Naive thymus-derived CD4-positive, alpha-beta T cell (primary cell): ENCODE measurements around the gene KCNA10. TPM values are rescaled to one million over a fixed set of nuclear protein-coding genes. Genes with fewer than 3 reads are reported as not detected.
A peak's percentile ranks its signal among the peaks of the same experiment; 100 is the strongest.
"Not testable (repeated sequence)": the region's sequence is repeated elsewhere in the genome, so short reads cannot be mapped to it uniquely, and the experiment has no call there.

ENCODE experiments used
- ATAC-seq: fragments of 150-1000 bp; cut with Tn5 transposase; 2 replicates; pipeline ENCODE4 v1.10.0; 2021; ENCODE audit warnings: mild to moderate bottlenecking, moderate library complexity
- CTCF ChIA-PET: fragments of 350-600 bp; sonication (Branson Sonifier 250); formaldehyde crosslinking; loops from one replicate; lab custom pipeline; 2021; ENCODE audit warnings: antibody characterized with exemption; lab: Charles Lee
- POLR2A ChIA-PET: fragments of 350-600 bp; sonication (Branson Sonifier 250); formaldehyde crosslinking; loops from one replicate; lab custom pipeline; 2021; ENCODE audit warnings: antibody characterized with exemption, inconsistent platforms; lab: Charles Lee
- DNase-seq, 9 donors: peaks; one replicate each; pipeline versions ENCODE4 v3.0.0 to v3.0.0-alpha.2; 2020 to 2022; ENCODE audit warnings: mixed read lengths in 1 of 9
- H3K27ac ChIP-seq: one replicate; pipeline ENCODE4 v1.7.0; 2013; ENCODE audit warnings: mild to moderate bottlenecking, low read depth, low read length, moderate library complexity
- H3K27me3 ChIP-seq, 2 donors: one replicate each; pipeline ENCODE4 v1.7.0; 2013; ENCODE audit warnings: low read length in 2 of 2, mild to moderate bottlenecking in 2 of 2, moderate library complexity in 2 of 2; ENCODE audit not compliant: control insufficient read depth in 2 of 2, insufficient read depth in 2 of 2
- H3K36me3 ChIP-seq, 3 experiments: 1 replicate in 2 of 3; 2 replicates in 1 of 3; pipeline ENCODE4 v1.7.0; 2013; ENCODE audit warnings: low read length in 3 of 3, mild to moderate bottlenecking in 3 of 3, moderate library complexity in 1 of 3; ENCODE audit not compliant: insufficient read depth in 3 of 3, control insufficient read depth in 2 of 3
- H3K4me1 ChIP-seq, 2 donors: one replicate each; pipeline ENCODE4 v1.7.0; 2013; ENCODE audit warnings: low read length in 2 of 2, mild to moderate bottlenecking in 2 of 2, moderate library complexity in 1 of 2; ENCODE audit not compliant: control insufficient read depth in 2 of 2, insufficient read depth in 2 of 2
- H3K4me3 ChIP-seq: 2 replicates; pipeline ENCODE4 v1.7.0; 2013; ENCODE audit warnings: mild to moderate bottlenecking, low read length
- H3K9me3 ChIP-seq, 3 experiments: 1 replicate in 2 of 3; 2 replicates in 1 of 3; pipeline ENCODE4 v1.7.0; 2013; ENCODE audit warnings: low read length in 3 of 3; ENCODE audit not compliant: control insufficient read depth in 2 of 3
- H3K27ac Mint-ChIP-seq, 9 donors: one replicate each; pipeline ENCODE4 v1.8.0; 2020 to 2022; ENCODE audit warnings: mixed read lengths in 9 of 9, mild to moderate bottlenecking in 8 of 9, moderate library complexity in 5 of 9, inconsistent platforms in 2 of 9
- H3K27me3 Mint-ChIP-seq, 5 donors: one replicate each; pipeline ENCODE4 v1.8.0; 2021 to 2022; ENCODE audit warnings: mixed read lengths in 5 of 5, mild to moderate bottlenecking in 1 of 5
- H3K36me3 Mint-ChIP-seq, 5 donors: one replicate each; pipeline ENCODE4 v1.8.0; 2020 to 2022; ENCODE audit warnings: mixed read lengths in 5 of 5, mild to moderate bottlenecking in 3 of 5, inconsistent platforms in 1 of 5
- H3K4me1 Mint-ChIP-seq, 7 donors: one replicate each; pipeline ENCODE4 v1.8.0; 2020 to 2022; ENCODE audit warnings: mixed read lengths in 7 of 7, mild to moderate bottlenecking in 3 of 7, inconsistent platforms in 1 of 7
- H3K4me3 Mint-ChIP-seq, 10 donors: one replicate each; pipeline ENCODE4 v1.8.0; 2020 to 2022; ENCODE audit warnings: mild to moderate bottlenecking in 10 of 10, mixed read lengths in 10 of 10, moderate library complexity in 6 of 10, inconsistent platforms in 2 of 10
- H3K9me3 Mint-ChIP-seq, 11 donors: one replicate each; pipeline ENCODE4 v1.8.0; 2020 to 2022; ENCODE audit warnings: mixed read lengths in 11 of 11, mild to moderate bottlenecking in 4 of 11, inconsistent platforms in 1 of 11, moderate library complexity in 1 of 11
- intact Hi-C, 2 donors: fragments of 100-400 bp; cut with micrococcal nuclease; formaldehyde crosslinking; loops; one replicate each; pipeline ENCODE4 v1.15.1; 2023
- polyA plus RNA-seq, 2 donors: library from polyadenylated mRNA; unstranded; fragments of 300-500 nt; fragmentation: Illumina TruSeq; gene quantifications; one replicate each; pipeline ENCODE4 v1.2.3, GENCODE V29; 2021
- total RNA-seq, 6 experiments: library from RNA in 5 of 6; stranded (reverse) in 5 of 6; gene quantifications; 1 replicate in 5 of 6; 2 replicates in 1 of 6; pipeline ENCODE4 v1.2.3 and lab custom pipeline; 2021 to 2026

The KCNA10 gene
- total and polyA plus RNA-seq, 7 experiments from 2014 or later: not detected

DNA sequence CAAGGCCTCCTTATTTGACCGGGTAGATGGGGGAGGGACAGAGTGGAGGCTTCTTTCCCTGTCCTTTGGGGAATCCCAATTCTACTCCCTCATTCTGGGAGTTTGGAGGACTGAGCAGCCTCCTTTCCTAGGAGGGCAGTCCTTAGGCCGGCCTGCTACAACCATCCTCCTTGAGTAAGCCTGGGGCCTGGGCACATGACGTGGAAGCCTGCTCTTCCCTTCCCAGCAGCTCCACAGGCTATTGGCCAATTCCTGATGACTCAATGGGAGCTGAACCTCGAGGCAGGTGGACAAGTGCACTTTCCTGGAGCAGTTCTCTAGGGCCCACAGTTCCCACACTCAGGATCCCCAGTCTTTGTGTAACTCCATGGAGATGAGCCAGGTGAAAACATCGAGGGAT lies 3.1 kb downstream of the KCNA10 start:
- Histone ChIP-seq H3K27ac (no peak overlapping the region), H3K4me3 (no peak overlapping the region), H3K9me3 (no peaks in the 10 kb centered on the region), H3K27me3 (no peaks in the 10 kb centered on the region), H3K36me3 (no peaks in the 10 kb centered on the region), H3K4me1 (no peaks in the 10 kb centered on the region)
- ATAC-seq: no peak
- no peak for DNase-seq
- Mint-ChIP-seq H3K36me3 (peaks cover 0 to 7% (median 0%) of the 10 kb centered on the region in 5 donors), H3K27ac (no peak overlapping the region), H3K4me3 (no peak overlapping the region), H3K27me3 (peaks cover 5 to 12% (median 6%) of the 10 kb centered on the region in 5 donors), H3K4me1 (peaks cover 0 to 1% (median 0%) of the 10 kb centered on the region in 7 donors), H3K9me3 (peaks cover 0 to 3% (median 0%) of the 10 kb centered on the region in 11 donors)
- intact Hi-C loops: no loop called here
- ChIA-PET POLR2A (no interaction called here), CTCF (interaction anchor here (0.7 kb wide), 1 partner anchor 20 kb away, joined by 3 read pairs; no protein-coding TSS in a partner anchor)

DNA sequence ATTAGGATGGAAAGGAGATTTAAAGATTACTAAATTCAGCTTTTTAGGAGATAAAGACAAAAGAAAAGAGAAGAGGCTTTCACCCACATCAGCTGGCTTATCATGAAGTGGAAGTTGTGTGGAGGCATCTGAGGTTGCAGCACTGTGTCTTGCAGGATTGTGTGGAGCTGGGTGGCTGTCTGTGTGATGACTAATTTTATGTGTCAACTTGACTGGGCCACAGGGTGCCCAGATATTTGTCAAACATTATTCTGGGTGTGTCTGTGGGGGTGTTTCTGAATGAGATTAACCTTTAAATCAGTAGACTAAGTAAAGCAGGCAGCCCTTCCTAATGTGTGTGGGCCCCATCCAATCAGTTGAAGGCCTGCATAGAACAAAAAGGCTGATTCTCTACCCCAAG lies 3.9 kb downstream of the KCNA10 start:
- DNase-seq (no peak), ATAC-seq (no peak)
- Histone ChIP-seq H3K36me3 (no peaks in the 10 kb centered on the region), H3K4me3 (no peak overlapping the region), H3K9me3 (no peaks in the 10 kb centered on the region), H3K27ac (no peak overlapping the region), H3K4me1 (no peaks in the 10 kb centered on the region), H3K27me3 (no peaks in the 10 kb centered on the region)
- Mint-ChIP-seq H3K27me3 (peaks cover 4 to 9% (median 6%) of the 10 kb centered on the region in 5 donors), H3K4me1 (peaks cover 0 to 1% (median 0%) of the 10 kb centered on the region in 7 donors), H3K27ac (no peak overlapping the region), H3K9me3 (peaks cover 0 to 3% (median 0%) of the 10 kb centered on the region in 11 donors), H3K36me3 (peaks cover 0 to 7% (median 0%) of the 10 kb centered on the region in 5 donors), H3K4me3 (no peak overlapping the region)
- ChIA-PET POLR2A (no interaction called here), CTCF (no interaction called here)
- intact Hi-C loops: no loop called here

DNA sequence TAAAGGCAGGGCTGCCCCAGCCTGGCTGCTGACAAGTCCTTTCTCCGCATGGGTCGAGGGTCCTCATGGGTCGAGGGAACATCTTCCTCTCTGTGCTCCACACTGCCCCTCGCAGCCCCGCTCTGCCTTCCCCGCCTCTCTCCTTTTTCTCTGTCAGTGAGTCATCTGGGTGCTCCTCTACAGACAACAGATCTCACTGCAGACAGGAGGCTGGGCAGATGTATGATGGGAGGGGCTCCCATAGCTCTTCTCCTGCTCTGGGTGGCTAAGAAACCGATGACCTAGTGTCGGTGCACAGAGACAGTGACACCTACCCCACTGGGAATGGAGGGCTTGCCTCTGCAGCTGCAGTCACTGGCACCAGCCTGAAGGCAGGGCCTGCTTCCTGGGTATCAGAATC lies 5.5 kb downstream of the KCNA10 start:
- DNase-seq: no peak
- intact Hi-C loops: no loop called here
- peaks cover 0 to 1% (median 0%) of the 10 kb centered on the region in 7 donors for H3K4me1 Mint-ChIP-seq
- H3K27ac Mint-ChIP-seq: no peak overlapping the region
- ATAC-seq: no peak
- Histone ChIP-seq H3K27ac (no peak overlapping the region), H3K4me1 (no peaks in the 10 kb centered on the region), H3K9me3 (no peaks in the 10 kb centered on the region), H3K27me3 (no peaks in the 10 kb centered on the region), H3K36me3 (no peaks in the 10 kb centered on the region), H3K4me3 (no peak overlapping the region)
- peaks cover 0 to 9% (median 6%) of the 10 kb centered on the region in 5 donors for H3K27me3 Mint-ChIP-seq
- H3K4me3 Mint-ChIP-seq: no peak overlapping the region
- H3K36me3 Mint-ChIP-seq: peaks cover 0 to 7% (median 0%) of the 10 kb centered on the region in 5 donors
- H3K9me3 Mint-ChIP-seq: peaks cover 0 to 3% (median 0%) of the 10 kb centered on the region in 11 donors
- ChIA-PET CTCF (interaction anchor here (0.7 kb wide), 1 partner anchor 14 kb away, joined by 4 read pairs; no protein-coding TSS in a partner anchor), POLR2A (no interaction called here)

DNA sequence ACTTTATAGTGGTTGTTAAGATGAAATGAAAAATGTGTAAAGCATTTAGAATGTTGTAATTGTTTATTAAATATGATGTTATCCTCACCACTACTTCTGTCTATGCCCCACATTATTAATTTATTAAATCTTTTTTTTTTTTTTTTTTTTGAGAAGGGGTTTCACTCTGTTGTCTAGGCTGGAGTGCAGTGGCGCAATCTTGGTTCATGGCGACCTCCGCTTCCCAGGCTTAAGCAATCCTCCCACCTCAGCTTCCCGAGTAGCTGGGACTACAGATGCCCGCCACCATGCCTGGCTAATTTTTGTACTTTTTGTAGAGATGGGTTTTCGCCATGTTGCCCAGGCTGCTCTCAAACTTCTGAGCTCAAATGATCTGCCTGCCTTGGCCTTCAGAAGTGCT lies 7.5 kb downstream of the KCNA10 start:
- CTCF ChIA-PET: no interaction called here
- peaks cover 0 to 1% (median 0%) of the 10 kb centered on the region in 7 donors for H3K4me1 Mint-ChIP-seq
- H3K27ac Mint-ChIP-seq: peak overlapping the region in 1 of 9 donors; percentile 22
- H3K27ac ChIP-seq: no peak overlapping the region
- peaks cover 0 to 8% (median 4%) of the 10 kb centered on the region in 5 donors for H3K27me3 Mint-ChIP-seq
- no peaks in the 10 kb centered on the region for H3K9me3 Mint-ChIP-seq
- no peak for ATAC-seq
- no peak for DNase-seq
- intact Hi-C loops: no loop called here
- no peak overlapping the region for H3K4me3 ChIP-seq
- H3K36me3 Mint-ChIP-seq: no peaks in the 10 kb centered on the region
- H3K36me3 ChIP-seq: no peaks in the 10 kb centered on the region
- H3K27me3 ChIP-seq: no peaks in the 10 kb centered on the region
- no peaks in the 10 kb centered on the region for H3K4me1 ChIP-seq
- POLR2A ChIA-PET: no interaction called here
- no peaks in the 10 kb centered on the region for H3K9me3 ChIP-seq
- H3K4me3 Mint-ChIP-seq: no peak overlapping the region

DNA sequence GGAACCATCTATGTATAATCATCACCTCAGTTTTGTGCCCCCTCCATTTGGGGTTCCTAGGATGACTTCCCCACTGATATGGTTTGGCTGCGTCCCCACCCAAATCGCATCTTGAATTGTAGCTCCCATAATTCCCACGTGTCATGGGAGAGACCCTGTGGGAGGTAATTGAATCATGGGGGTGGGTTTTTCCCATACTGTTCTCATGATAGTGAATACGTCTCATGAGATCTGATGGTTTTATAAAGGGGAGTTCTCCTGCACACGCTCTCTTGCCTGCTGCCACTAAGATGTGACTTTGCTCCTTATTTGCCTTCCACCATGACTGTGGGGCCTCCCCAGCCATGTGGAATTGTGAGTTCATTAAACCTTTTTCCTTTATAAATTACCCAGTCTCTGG lies 8.1 kb downstream of the KCNA10 start:
- H3K9me3 Mint-ChIP-seq, H3K4me1 Mint-ChIP-seq, H3K27me3 Mint-ChIP-seq, intact Hi-C loops, H3K27me3 ChIP-seq, DNase-seq, H3K9me3 ChIP-seq, H3K36me3 ChIP-seq, H3K36me3 Mint-ChIP-seq, H3K4me3 Mint-ChIP-seq, CTCF ChIA-PET, H3K4me1 ChIP-seq, POLR2A ChIA-PET, H3K4me3 ChIP-seq, H3K27ac ChIP-seq, ATAC-seq: not testable (repeated sequence)
- peak overlapping the region in 1 of 9 donors; percentile 22 for H3K27ac Mint-ChIP-seq

DNA sequence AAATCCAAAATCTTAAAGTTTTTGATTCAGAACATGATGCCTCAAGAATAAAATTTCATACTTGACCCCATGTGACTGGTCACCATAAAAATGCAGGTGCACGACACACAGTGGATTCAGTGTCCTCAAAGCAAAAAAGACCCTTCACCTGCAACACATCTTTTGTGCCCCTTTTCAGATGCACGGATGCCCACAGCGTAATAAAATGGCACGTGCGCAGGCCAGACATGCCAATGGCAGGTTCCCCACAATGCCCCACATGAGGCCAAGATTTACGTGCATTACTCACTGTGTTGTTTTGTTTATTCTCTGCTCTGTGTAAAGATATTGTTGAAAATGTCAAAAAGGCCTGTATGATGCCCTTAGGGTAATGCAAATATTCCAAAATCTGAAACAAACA lies 9.3 kb downstream of the KCNA10 start:
- H3K36me3 ChIP-seq: no peaks in the 10 kb centered on the region
- ChIA-PET POLR2A (no interaction called here), CTCF (no interaction called here)
- H3K4me1 ChIP-seq: no peaks in the 10 kb centered on the region
- H3K9me3 ChIP-seq: no peaks in the 10 kb centered on the region
- H3K9me3 Mint-ChIP-seq: peaks cover 0 to 3% (median 0%) of the 10 kb centered on the region in 11 donors
- H3K27me3 Mint-ChIP-seq: peaks cover 0 to 8% (median 4%) of the 10 kb centered on the region in 5 donors
- no peaks in the 10 kb centered on the region for H3K27me3 ChIP-seq
- H3K27ac ChIP-seq: no peak overlapping the region
- no peak for ATAC-seq
- intact Hi-C loops: no loop called here
- H3K36me3 Mint-ChIP-seq: no peaks in the 10 kb centered on the region
- H3K4me3 Mint-ChIP-seq: no peak overlapping the region
- H3K4me3 ChIP-seq: no peak overlapping the region
- no peak for DNase-seq
- H3K4me1 Mint-ChIP-seq: peaks cover 0 to 1% (median 0%) of the 10 kb centered on the region in 7 donors
- H3K27ac Mint-ChIP-seq: no peak overlapping the region
